Caco-2 (cell line): Measurements from ENCODE around the gene NOTUM. TPM values are rescaled to one million over a fixed set of nuclear protein-coding genes. Genes with fewer than 3 reads are reported as not detected.

Experiments used
- BruUV-seq: library from RNA; stranded (reverse); fragments of 400-500 nt; replicated peaks from 2 replicates; lab custom pipeline; 2021; lab: Mats Ljungman, UMichigan
- CTCF ChIA-PET: fragments of 300-600 bp; sonication (Branson Sonifier 250); formaldehyde crosslinking; loops from one replicate; lab custom pipeline; 2022; ENCODE audit warnings: antibody characterized with exemption; lab: Charles Lee
- POLR2A ChIA-PET: fragments of 300-600 bp; sonication (Branson Sonifier 250); formaldehyde crosslinking; loops from one replicate; lab custom pipeline; 2022; ENCODE audit warnings: antibody characterized with exemption; lab: Charles Lee
- DNase-seq, 2 experiments: peaks; one replicate each; pipeline versions ENCODE4 v3.0.0 to v3.0.0-alpha.2; 2020 to 2022
- H3K27me3 ChIP-seq: replicated peaks from 2 replicates; pipeline ENCODE4 v1.6.0; 2011; ENCODE audit warnings: low read length; ENCODE audit not compliant: control insufficient read depth, insufficient read depth
- H3K36me3 ChIP-seq: 2 replicates; pipeline ENCODE4 v1.5.1; 2011; ENCODE audit warnings: low read length; ENCODE audit not compliant: control insufficient read depth, insufficient read depth
- H3K4me1 ChIP-seq: fragments of 250-450 bp; sonication (Bioruptor Pico); 2 replicates; pipeline ENCODE4 v1.5.1; 2020; ENCODE audit warnings: mild to moderate bottlenecking
- H3K4me3 ChIP-seq: 2 replicates; pipeline ENCODE4 v1.5.1; 2011; ENCODE audit warnings: low read depth, mild to moderate bottlenecking, control low read depth, low read length
- H3K9me3 ChIP-seq: fragments of 250-450 bp; sonication (Bioruptor Pico); 2 replicates; pipeline ENCODE4 v1.5.1; 2020; ENCODE audit warnings: mild to moderate bottlenecking, moderate library complexity
- H3K27ac Mint-ChIP-seq: one replicate; pipeline ENCODE4 v1.8.0; 2022; ENCODE audit warnings: mixed read lengths; ENCODE audit not compliant: unreplicated experiment
- H3K27me3 Mint-ChIP-seq: one replicate; pipeline ENCODE4 v1.8.0; 2022; ENCODE audit warnings: mixed read lengths; ENCODE audit not compliant: insufficient read depth, unreplicated experiment
- H3K36me3 Mint-ChIP-seq: one replicate; pipeline ENCODE4 v1.8.0; 2022; ENCODE audit warnings: mild to moderate bottlenecking, mixed read lengths; ENCODE audit not compliant: insufficient read depth, unreplicated experiment
- H3K4me1 Mint-ChIP-seq: one replicate; pipeline ENCODE4 v1.8.0; 2022; ENCODE audit warnings: low read depth, mixed read lengths; ENCODE audit not compliant: unreplicated experiment
- H3K4me3 Mint-ChIP-seq: one replicate; pipeline ENCODE4 v1.8.0; 2022; ENCODE audit warnings: mild to moderate bottlenecking, moderate library complexity, mixed read lengths; ENCODE audit not compliant: unreplicated experiment
- H3K9me3 Mint-ChIP-seq: one replicate; pipeline ENCODE4 v1.8.0; 2022; ENCODE audit warnings: mixed read lengths; ENCODE audit not compliant: unreplicated experiment
- CTCF ChIP-seq, 2 experiments: fragments of 200-600 bp in 1 of 2; IDR thresholded peaks; 1 replicate in 1 of 2; 2 replicates in 1 of 2; pipeline versions ENCODE4 v1.5.1 to v1.8.0; 2011 to 2022; ENCODE audit warnings: antibody characterized with exemption in 1 of 2, control low read depth in 1 of 2, inconsistent platforms in 1 of 2, low read depth in 1 of 2, low read length in 1 of 2, mild to moderate bottlenecking in 1 of 2, moderate library complexity in 1 of 2; ENCODE audit not compliant: insufficient read depth in 1 of 2, severe bottlenecking in 1 of 2, unreplicated experiment in 1 of 2
- intact Hi-C: fragments of 100-400 bp; cut with micrococcal nuclease; formaldehyde crosslinking; loops from one replicate; pipeline ENCODE4 v1.10.0; 2022; ENCODE audit not compliant: unreplicated experiment
- total RNA-seq: library from RNA; stranded (reverse); gene quantifications from 2 replicates; pipeline ENCODE4 v1.2.3, GENCODE V29; 2022

Gene NOTUM
- total RNA-seq, 1 experiment from 2014 or later, result 11.1 TPM

- peaks cover 6% of the 10 kb centered on the region for H3K4me1 Mint-ChIP-seq
- H3K4me1 ChIP-seq, result peaks cover 37% of the 10 kb centered on the region
- DNase-seq, result no peak
- no peaks in the 10 kb centered on the region for H3K27me3 Mint-ChIP-seq
- POLR2A ChIA-PET, result no interaction called here
- no peaks in the 10 kb centered on the region for H3K9me3 Mint-ChIP-seq
- no peaks in the 10 kb centered on the region for H3K36me3 ChIP-seq
- no peak overlapping the region for H3K4me3 ChIP-seq
- BruUV-seq, result no TSS peak
- H3K27me3 ChIP-seq, result 0 out of 2 replicates have a peak, but pooled peaks cover 1% of the 10 kb centered on the region
- CTCF ChIA-PET, result interaction anchor here (0.6 to 1.8 kb wide), 3 partner anchors 12 to 67 kb away, joined by 5 read pairs; partner anchors contain the start of genes CENPX and LRRC45
- no peak overlapping the region for H3K27ac Mint-ChIP-seq
- H3K9me3 ChIP-seq, result no peaks in the 10 kb centered on the region
- intact Hi-C loops, result no loop called here
- no peak overlapping the region for H3K4me3 Mint-ChIP-seq
- H3K36me3 Mint-ChIP-seq, result peaks cover 15% of the 10 kb centered on the region
- no peak for TF ChIP-seq CTCF (IDR thresholded peaks at IDR 0.05; ENCODE audit: insufficient read depth in 1 of 2, low read depth in 1 of 2, low read length in 1 of 2, severe bottlenecking in 1 of 2, unreplicated experiment in 1 of 2)
These were observed 5.0 kb downstream of the NOTUM start for GRCh38 chr17:81955756-81956544.

DNA sequence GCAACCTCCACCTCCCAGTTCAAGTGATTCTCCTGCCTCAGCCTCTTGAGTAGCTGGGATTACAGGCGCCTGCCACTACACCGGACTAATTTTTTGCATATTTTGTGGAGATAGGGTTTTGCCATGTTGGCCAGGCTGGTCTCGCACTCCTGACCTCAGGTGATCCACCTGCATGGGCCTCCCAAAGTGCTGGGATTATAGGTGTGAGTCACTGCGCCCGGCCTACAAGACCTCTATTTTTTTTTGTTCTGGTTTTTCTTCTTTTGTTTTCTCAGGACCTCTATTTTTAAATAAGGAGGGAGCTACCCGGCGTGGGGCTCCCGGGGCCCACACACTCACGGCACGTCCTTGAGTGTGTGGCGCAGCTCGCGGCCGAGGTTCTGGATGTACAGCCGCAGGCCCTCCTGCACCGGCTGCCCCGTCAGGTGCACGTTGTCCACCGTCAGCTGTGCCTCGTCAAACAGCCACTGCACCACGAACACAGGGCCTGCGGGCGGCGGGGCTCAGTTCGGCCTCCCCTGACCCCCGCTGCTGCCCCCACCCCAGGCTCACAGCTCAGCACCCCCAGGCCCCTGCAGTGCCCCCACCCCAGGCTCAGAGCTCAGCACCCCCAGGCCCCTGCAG is 5.8 kb downstream of the NOTUM start:
- intact Hi-C loops, result no loop called here
- no peak for DNase-seq
- H3K4me3 ChIP-seq, result no peak overlapping the region
- Mint-ChIP-seq H3K9me3 (no peaks in the 10 kb centered on the region), H3K27me3 (no peaks in the 10 kb centered on the region), H3K27ac (no peak overlapping the region), H3K36me3 (peaks cover 15% of the 10 kb centered on the region), H3K4me3 (no peak overlapping the region), H3K4me1 (peaks cover 6% of the 10 kb centered on the region)
- H3K36me3 ChIP-seq, result no peaks in the 10 kb centered on the region
- peaks cover 32% of the 10 kb centered on the region for H3K4me1 ChIP-seq
- no TSS peak for BruUV-seq
- TF ChIP-seq CTCF (IDR thresholded peaks at IDR 0.05; ENCODE audit: insufficient read depth in 1 of 2, low read depth in 1 of 2, low read length in 1 of 2, severe bottlenecking in 1 of 2, unreplicated experiment in 1 of 2), result no peak
- POLR2A ChIA-PET, result no interaction called here
- no peaks in the 10 kb centered on the region for H3K9me3 ChIP-seq
- CTCF ChIA-PET, result interaction anchor here (0.6 to 1.8 kb wide), 3 partner anchors 12 to 67 kb away, joined by 5 read pairs; partner anchors contain the start of genes CENPX and LRRC45
- no peaks in the 10 kb centered on the region for H3K27me3 ChIP-seq
